Measurements from ENCODE around the gene LRRC45. TPM values are rescaled to one million over a fixed set of nuclear protein-coding genes. Genes with fewer than 3 reads are reported as not detected.

Gene LRRC45
- total and polyA plus RNA-seq, 2 of the 4 experiments (the other 2 are of a cell fraction): 7.2 to 10.2 TPM

DNA sequence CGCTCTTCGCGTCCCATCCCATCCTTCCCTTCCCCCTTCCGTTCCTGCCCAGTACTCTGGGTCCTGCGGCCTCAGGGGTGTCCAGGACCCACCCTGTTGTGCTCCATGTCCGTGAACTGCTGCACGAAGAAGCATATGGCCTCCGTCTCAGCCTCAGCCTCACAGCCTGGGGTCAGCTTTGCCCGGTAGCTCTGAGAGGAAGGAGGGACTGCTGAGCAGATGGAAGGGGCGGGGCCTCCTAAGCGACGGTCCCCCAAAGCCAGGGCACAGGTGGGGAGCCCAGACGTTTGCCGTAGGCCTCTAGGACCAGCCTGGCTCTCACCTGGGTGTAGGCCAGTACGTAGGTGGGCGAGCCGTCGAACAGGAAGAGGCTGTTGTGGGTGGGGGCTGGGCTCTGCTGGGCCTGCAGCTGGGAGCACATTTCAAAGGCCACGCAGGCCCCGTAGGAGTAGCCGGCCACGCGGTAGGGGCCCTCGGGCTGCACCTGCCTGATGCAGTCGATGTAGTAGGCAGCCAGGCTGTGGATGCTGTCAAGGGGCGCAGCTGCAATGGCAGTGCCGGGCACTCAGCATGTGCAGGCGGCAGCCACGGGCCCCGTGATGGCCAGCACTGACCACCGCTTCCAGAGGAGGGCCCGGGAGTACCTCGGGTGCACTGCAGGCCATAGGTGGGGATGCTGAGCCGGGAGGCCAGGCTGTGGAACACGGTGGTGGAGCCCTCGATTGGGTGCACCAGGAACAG, 57.1 kb downstream of the LRRC45 start:
- no peaks in the 10 kb centered on the region for H3K9me1 ChIP-seq (ENCODE audit: insufficient read depth, low read length)
- no peak overlapping the region for H3K9ac ChIP-seq (ENCODE audit: low read depth, low read length)
- H3K23ac ChIP-seq (ENCODE audit: low read depth, low read length): no peak overlapping the region
- ChIA-PET CTCF (no interaction called here), POLR2A (ENCODE audit: unreplicated experiment) (no interaction called here)
- no TSS peak for BruUV-seq (replicated peaks)
- peak overlapping the region; percentile 21 for H2AFZ ChIP-seq (replicated peaks; ENCODE audit: low read length, poor library complexity)
- no peak overlapping the region for H3K56ac ChIP-seq (ENCODE audit: extremely low read depth, insufficient read depth, low read length)
- no peak overlapping the region for H3K4ac ChIP-seq (ENCODE audit: low read depth, low read length)
- H3K14ac ChIP-seq (replicated peaks; ENCODE audit: low read depth, low read length): no peak overlapping the region
- in situ Hi-C loops (cut with MboI; ENCODE audit: low sequenced_read_pairs) (no loop called here), intact Hi-C loops (cut with micrococcal nuclease) (no loop called here), dilution Hi-C loops (cut with HindIII; ENCODE audit: low sequenced_read_pairs, unreplicated experiment) (no loop called here)
- no peaks in the 10 kb centered on the region for H3K9me3 ChIP-seq (ENCODE audit: control insufficient read depth, insufficient read depth, low read length)
- H3K4me1 ChIP-seq (ENCODE audit: control insufficient read depth, insufficient read depth, low read length): no peaks in the 10 kb centered on the region
- no peak overlapping the region for H2BK5ac ChIP-seq (ENCODE audit: low read depth, low read length, poor library complexity, severe bottlenecking)
- no peak overlapping the region for H3K18ac ChIP-seq (ENCODE audit: low read depth, low read length)
- H2AK5ac ChIP-seq (ENCODE audit: low read depth, low read length): no peak overlapping the region
- 90% methylated on average over 22 of the region's 36 CpGs; no CpG with 5 or more reads in 1 of the 2 experiments for WGBS, 2 experiments (ENCODE audit: extremely low coverage in 2 of 2, insufficient read length in 1 of 2)
- no peak overlapping the region for H4K5ac ChIP-seq (ENCODE audit: low read depth, low read length)
- H2AK9ac ChIP-seq (replicated peaks; ENCODE audit: low read depth, low read length, poor library complexity): no peak overlapping the region
- no peak overlapping the region for H4K91ac ChIP-seq (ENCODE audit: insufficient read depth, low read depth, low read length)
- H3K27ac ChIP-seq (ENCODE audit: insufficient read depth, low read length): no peak overlapping the region
- H4K20me1 ChIP-seq (ENCODE audit: insufficient read depth, low read length): no peaks in the 10 kb centered on the region; the same call in 1 of the 2 replicates
- H2BK15ac ChIP-seq (ENCODE audit: low read depth, low read length): no peak overlapping the region
- no peak overlapping the region for H3K4me3 ChIP-seq (ENCODE audit: insufficient read depth, low read depth, low read length)
- H4K8ac ChIP-seq (ENCODE audit: low read depth in 2 of 2, low read length in 2 of 2): no peak overlapping the region
- ATAC-seq (ENCODE audit: low read depth) (no peak), DNase-seq (no peak)
- no peak overlapping the region for H2BK120ac ChIP-seq (ENCODE audit: low read depth, low read length)
- no peak overlapping the region for H2BK20ac ChIP-seq (ENCODE audit: low read depth, low read length)
- no peaks in the 10 kb centered on the region for H3K27me3 ChIP-seq (ENCODE audit: control insufficient read depth, insufficient read depth, low read length)
- TF ChIP-seq CHD1 (IDR thresholded peaks at IDR 0.05; ENCODE audit: low read depth, low read length) (no peak), RAD21 (IDR thresholded peaks at IDR 0.05; ENCODE audit: low read length) (no peak), BHLHE40 (IDR thresholded peaks at IDR 0.05; ENCODE audit: low read depth, low read length) (no peak), CEBPB (IDR thresholded peaks at IDR 0.05; ENCODE audit: low read depth, low read length) (no peak), POLR2A (IDR thresholded peaks at IDR 0.05; ENCODE audit: low read depth, low read length) (no peak), RFX5 (IDR thresholded peaks at IDR 0.05; ENCODE audit: low read depth, low read length) (no peak), NFE2L2 (IDR thresholded peaks at IDR 0.05; ENCODE audit: low read depth, low read length) (no peak), MAFK (IDR thresholded peaks at IDR 0.05; ENCODE audit: low read depth, low read length) (no peak), MAZ (IDR thresholded peaks at IDR 0.05; ENCODE audit: borderline replicate concordance, low read depth, low read length) (no peak), FOS (IDR thresholded peaks at IDR 0.05; ENCODE audit: low read depth, low read length) (no peak), SMC3 (IDR thresholded peaks at IDR 0.05; ENCODE audit: low read depth, low read length) (no peak), MXI1 (IDR thresholded peaks at IDR 0.05; ENCODE audit: borderline replicate concordance, low read depth, low read length) (no peak), RCOR1 (IDR thresholded peaks at IDR 0.05; ENCODE audit: insufficient replicate concordance, low read length) (no peak)
- TF ChIP-seq, protein P1, sequence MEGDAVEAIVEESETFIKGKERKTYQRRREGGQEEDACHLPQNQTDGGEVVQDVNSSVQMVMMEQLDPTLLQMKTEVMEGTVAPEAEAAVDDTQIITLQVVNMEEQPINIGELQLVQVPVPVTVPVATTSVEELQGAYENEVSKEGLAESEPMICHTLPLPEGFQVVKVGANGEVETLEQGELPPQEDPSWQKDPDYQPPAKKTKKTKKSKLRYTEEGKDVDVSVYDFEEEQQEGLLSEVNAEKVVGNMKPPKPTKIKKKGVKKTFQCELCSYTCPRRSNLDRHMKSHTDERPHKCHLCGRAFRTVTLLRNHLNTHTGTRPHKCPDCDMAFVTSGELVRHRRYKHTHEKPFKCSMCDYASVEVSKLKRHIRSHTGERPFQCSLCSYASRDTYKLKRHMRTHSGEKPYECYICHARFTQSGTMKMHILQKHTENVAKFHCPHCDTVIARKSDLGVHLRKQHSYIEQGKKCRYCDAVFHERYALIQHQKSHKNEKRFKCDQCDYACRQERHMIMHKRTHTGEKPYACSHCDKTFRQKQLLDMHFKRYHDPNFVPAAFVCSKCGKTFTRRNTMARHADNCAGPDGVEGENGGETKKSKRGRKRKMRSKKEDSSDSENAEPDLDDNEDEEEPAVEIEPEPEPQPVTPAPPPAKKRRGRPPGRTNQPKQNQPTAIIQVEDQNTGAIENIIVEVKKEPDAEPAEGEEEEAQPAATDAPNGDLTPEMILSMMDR (conservative IDR thresholded peaks at IDR 0.05; ENCODE audit: low read depth, low read length): no peak
- TF ChIP-seq, protein P2, sequence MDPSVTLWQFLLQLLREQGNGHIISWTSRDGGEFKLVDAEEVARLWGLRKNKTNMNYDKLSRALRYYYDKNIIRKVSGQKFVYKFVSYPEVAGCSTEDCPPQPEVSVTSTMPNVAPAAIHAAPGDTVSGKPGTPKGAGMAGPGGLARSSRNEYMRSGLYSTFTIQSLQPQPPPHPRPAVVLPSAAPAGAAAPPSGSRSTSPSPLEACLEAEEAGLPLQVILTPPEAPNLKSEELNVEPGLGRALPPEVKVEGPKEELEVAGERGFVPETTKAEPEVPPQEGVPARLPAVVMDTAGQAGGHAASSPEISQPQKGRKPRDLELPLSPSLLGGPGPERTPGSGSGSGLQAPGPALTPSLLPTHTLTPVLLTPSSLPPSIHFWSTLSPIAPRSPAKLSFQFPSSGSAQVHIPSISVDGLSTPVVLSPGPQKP (IDR thresholded peaks at IDR 0.05; ENCODE audit: borderline replicate concordance, low read depth, low read length): no peak
- H3K79me1 ChIP-seq (ENCODE audit: low read depth in 1 of 2, low read length in 2 of 2): no peaks in the 10 kb centered on the region
- no peak overlapping the region for H3K4me2 ChIP-seq (ENCODE audit: low read depth, low read length)
- peaks cover 61% of the 10 kb centered on the region for H3K36me3 ChIP-seq (ENCODE audit: control insufficient read depth, insufficient read depth, low read length)

Measured in IMR-90 (cell line).